PC-9 (cell line): ENCODE data around the gene ADGRD1.

Experiments
- CTCF ChIP-seq: fragments of 200-600 bp; sonication (generic); conservative IDR thresholded peaks from 2 replicates; pipeline ENCODE4 v1.6.1; 2017; ENCODE audit warnings: mixed run types, antibody characterized with exemption, mild to moderate bottlenecking, moderate library complexity
- EZH2 ChIP-seq: fragments of 200-600 bp; sonication (generic); IDR thresholded peaks from 2 replicates; pipeline ENCODE4 v1.8.0; 2017; ENCODE audit warnings: antibody characterized with exemption, low read depth

GRCh38 chr12:131133015-131133905, 179.6 kb downstream of the ADGRD1 start:
- TF ChIP-seq EZH2 (no peak), CTCF (no peak)
